AG20443 (cell line): ENCODE results near the gene HBG2.
"Not testable (repeated sequence)": the region's sequence is repeated elsewhere in the genome, so short reads cannot be mapped to it uniquely, and the experiment has no call there.

Experiments
- DNase-seq: peaks from one replicate; pipeline ENCODE4 v3.0.0; 2012; ENCODE audit warnings: low spot score, mixed read lengths

Gene HBG2

GRCh38 chr11:5254646-5255413 is at the start of gene HBG2:
Gene HBG2, minus strand, starts transcription at chr11:5254781. Its CDS starts 53 bp downstream, at chr11:5254728.
- not testable (repeated sequence) for DNase-seq

GRCh38 chr11:5304046-5304445 is 49.5 kb upstream of the HBG2 start:
- peak; percentile 40 for DNase-seq

- DNase-seq, result no peak
These were observed 49.0 kb upstream of the HBG2 start for GRCh38 chr11:5303626-5304025.

- no peak for DNase-seq
These were observed 47.3 kb upstream of the HBG2 start, which contains the start of gene OR51B4 for GRCh38 chr11:5301846-5302245. Gene OR51B4, minus strand, starts transcription at chr11:5301946. Its CDS starts 0 bp downstream, at chr11:5301946.

GRCh38 chr11:5300251-5300650 is 45.7 kb upstream of the HBG2 start:
- no peak for DNase-seq

GRCh38 chr11:5298451-5298850 is 43.9 kb upstream of the HBG2 start:
- DNase-seq, result no peak

- no peak for DNase-seq
These were observed 43.2 kb upstream of the HBG2 start for GRCh38 chr11:5297721-5298323.

GRCh38 chr11:5294342-5294995 is 39.9 kb upstream of the HBG2 start:
- DNase-seq, result not testable (repeated sequence)

GRCh38 chr11:5293028-5293427 is 38.4 kb upstream of the HBG2 start:
- DNase-seq, result no peak

- DNase-seq, result peak; percentile 12
These were observed 36.7 kb upstream of the HBG2 start for GRCh38 chr11:5291207-5291838.

GRCh38 chr11:5290106-5290505 is 35.5 kb upstream of the HBG2 start:
- DNase-seq, result no peak

- no peak for DNase-seq
These were observed 35.1 kb upstream of the HBG2 start for GRCh38 chr11:5289696-5290095.

GRCh38 chr11:5288906-5289550 is 34.4 kb upstream of the HBG2 start:
- no peak for DNase-seq

GRCh38 chr11:5288108-5288905 is 33.7 kb upstream of the HBG2 start:
- no peak for DNase-seq

- no peak for DNase-seq
These were observed 32.3 kb upstream of the HBG2 start for GRCh38 chr11:5286901-5287300.

- no peak for DNase-seq
These were observed 31.8 kb upstream of the HBG2 start for GRCh38 chr11:5286351-5286750.

- DNase-seq, result no peak
These were observed 31.2 kb upstream of the HBG2 start for GRCh38 chr11:5285703-5286340.

GRCh38 chr11:5284637-5285036 is 30.1 kb upstream of the HBG2 start:
- no peak for DNase-seq

- no peak for DNase-seq
These were observed 29.3 kb upstream of the HBG2 start for GRCh38 chr11:5283882-5284281.

GRCh38 chr11:5283086-5283485 is 28.5 kb upstream of the HBG2 start:
- no peak for DNase-seq

GRCh38 chr11:5282628-5283027 is 28.0 kb upstream of the HBG2 start:
- no peak for DNase-seq
